ENCODE data around the gene NR1H4.

GRCh38 chr12:100494026-100494425, 20.4 kb downstream of the NR1H4 start:
- TF ChIP-seq, protein P1, sequence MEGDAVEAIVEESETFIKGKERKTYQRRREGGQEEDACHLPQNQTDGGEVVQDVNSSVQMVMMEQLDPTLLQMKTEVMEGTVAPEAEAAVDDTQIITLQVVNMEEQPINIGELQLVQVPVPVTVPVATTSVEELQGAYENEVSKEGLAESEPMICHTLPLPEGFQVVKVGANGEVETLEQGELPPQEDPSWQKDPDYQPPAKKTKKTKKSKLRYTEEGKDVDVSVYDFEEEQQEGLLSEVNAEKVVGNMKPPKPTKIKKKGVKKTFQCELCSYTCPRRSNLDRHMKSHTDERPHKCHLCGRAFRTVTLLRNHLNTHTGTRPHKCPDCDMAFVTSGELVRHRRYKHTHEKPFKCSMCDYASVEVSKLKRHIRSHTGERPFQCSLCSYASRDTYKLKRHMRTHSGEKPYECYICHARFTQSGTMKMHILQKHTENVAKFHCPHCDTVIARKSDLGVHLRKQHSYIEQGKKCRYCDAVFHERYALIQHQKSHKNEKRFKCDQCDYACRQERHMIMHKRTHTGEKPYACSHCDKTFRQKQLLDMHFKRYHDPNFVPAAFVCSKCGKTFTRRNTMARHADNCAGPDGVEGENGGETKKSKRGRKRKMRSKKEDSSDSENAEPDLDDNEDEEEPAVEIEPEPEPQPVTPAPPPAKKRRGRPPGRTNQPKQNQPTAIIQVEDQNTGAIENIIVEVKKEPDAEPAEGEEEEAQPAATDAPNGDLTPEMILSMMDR (IDR thresholded peaks at IDR 0.05; ENCODE audit: low read length): no peak
- no peak for TF ChIP-seq EZH2 (IDR thresholded peaks at IDR 0.05; ENCODE audit: borderline replicate concordance, low read length)
